GM18502 (cell line): ENCODE results near the gene NFKBIE.

Experiments used
- ATAC-seq: cut with Tn5 transposase; IDR thresholded peaks from one replicate; pipeline ENCODE4 v1.9.1; 2021; ENCODE audit warnings: mild to moderate bottlenecking; ENCODE audit not compliant: unreplicated experiment, poor library complexity

The NFKBIE gene

DNA sequence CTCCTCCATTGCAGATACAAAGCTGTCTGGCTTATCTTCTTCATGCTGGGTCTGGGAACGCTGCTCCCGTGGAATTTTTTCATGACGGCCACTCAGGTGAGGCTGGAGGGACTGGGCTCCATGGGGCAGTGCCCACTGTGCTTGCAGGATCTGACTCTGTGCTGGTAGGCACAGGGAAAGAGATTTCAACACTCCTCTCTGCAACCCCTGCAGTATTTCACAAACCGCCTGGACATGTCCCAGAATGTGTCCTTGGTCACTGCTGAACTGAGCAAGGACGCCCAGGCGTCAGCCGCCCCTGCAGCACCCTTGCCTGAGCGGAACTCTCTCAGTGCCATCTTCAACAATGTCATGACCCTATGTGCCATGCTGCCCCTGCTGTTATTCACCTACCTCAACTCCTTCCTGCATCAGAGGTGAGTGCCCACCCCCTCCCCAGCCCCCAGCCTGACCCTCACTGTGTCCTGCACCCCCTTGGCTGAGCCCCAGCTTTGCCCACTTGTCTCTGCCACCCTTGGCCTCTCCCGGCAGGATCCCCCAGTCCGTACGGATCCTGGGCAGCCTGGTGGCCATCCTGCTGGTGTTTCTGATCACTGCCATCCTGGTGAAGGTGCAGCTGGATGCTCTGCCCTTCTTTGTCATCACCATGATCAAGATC, 35.8 kb downstream of the NFKBIE start:
- ATAC-seq: no peak

DNA sequence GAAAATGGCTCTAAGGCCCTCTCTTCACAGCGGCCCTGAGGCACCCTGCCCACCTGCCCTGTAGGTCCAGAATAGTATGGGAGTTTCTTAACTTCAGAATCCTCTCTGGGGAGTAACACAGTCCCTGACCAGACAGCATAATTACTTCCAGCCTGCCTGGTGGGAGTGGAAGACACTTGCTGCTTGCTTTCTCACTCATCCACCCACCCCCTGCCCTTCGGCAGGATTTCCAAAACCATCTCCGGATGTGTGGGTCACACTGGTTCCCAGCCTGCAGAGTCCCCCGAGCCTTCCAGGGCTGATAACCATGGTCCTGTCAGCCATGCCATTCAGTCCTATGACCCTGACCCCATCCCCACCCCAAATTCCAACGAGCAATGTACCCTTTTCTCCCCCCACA, 36.5 kb downstream of the NFKBIE start:
- ATAC-seq: no peak

DNA sequence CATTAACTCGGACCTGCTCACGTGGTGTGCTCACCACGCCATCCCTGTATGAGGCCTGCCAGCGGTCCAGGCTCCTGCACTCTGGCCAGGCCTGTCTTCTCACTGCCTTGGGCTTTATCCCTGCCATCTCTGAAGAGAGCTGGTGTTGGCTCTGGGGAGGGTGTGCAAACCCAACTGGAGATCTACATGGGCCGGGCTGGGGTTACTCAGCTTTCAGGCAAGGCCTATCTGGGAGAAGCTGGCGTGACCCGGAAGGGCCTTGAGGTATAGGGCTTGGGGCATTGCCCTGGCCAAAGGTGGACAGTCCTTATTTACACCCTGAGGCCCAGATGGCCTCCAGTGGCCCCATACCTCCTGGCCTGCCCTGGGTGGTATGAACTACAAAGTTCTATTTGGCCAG, 36.9 kb downstream of the NFKBIE start:
- no peak for ATAC-seq

DNA sequence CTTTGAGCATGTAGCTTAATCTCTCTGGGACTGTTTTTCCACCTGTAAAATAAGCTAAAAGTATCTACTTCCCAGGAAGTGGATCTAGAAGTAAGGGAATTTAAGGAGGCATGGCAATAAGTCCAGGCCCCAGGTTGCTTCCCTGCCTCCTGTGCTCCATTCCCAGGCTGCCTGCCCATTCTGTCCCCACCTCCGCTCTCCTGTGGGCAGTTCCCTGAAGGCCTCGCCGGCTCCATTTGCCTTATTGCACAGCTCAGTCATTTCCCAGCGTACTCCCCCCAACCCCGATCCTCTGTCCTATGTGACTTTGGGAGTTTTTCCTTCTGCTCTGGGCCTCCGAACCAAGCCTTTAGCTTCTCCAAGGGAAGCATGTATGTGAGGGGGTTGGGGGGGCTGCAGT, 37.3 kb downstream of the NFKBIE start:
- ATAC-seq: no peak

DNA sequence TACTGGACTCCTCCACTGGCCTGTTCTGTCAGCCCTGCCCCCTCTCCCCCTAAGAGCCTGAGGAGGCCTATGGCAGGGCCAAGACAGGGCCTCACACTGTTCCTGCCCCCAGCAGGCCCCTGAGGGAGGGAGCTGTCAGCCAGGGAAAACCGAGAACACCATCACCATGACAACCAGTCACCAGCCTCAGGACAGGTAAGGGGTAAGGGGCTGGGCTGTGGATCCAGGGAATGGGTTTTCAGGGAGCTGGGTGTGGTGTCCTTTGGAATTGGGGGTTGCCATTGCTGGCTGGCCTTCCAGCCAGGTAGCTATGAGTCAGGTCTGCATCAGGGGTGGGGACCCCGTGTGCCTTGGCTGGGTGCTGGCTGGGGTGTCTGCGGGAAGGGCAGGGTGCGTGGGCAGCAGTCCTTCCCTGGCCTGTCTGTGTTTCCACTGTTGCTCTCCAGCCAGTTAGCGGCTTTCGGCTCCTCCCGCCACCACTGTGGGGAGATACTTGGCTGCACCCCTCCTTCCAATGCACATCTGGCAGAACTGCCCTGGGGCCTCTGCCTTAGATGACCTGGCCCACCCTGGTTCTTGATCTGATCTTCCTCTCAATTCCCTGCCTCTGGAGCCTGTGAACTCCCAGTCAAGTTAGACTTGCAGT, 38.1 kb downstream of the NFKBIE start:
- no peak for ATAC-seq

DNA sequence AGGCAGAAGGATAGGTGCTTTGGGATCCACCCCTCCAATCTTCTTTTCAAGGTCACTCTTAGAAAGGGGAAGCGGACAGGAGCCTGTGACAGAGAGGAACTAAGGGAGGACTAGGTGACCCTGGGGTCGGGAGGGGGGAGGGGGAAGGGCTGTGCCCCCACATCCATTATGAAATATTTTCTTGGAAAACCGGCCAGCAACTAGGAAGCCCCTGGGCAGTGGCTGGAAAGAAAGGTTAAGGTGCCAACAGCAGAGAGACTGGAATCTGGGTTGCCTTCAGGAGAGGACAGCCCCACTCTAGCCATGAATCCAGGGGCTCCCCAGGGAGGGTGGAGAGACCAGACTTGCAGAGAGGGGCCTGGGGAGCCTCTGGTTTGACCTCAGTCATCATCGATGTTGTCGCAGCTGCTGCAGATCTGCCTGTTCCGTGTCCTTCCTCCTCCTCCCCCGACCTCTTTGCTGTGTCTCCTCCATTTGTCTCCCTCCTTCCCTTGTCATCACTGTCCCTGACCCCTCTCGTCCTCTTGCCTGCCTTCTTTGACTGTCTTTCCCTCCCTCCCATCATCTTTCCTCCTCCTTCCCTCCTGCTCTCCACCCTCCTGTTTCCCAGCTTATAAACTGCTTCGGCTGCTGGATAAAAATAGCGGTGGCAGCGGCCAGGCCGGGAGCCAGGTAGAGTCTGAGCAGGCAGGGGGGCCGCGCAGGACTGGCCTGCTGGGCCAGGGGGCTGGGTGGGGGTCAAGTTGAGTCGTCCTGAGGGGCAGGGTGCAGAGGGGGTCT, 38.8 kb downstream of the NFKBIE start:
- ATAC-seq: no peak

DNA sequence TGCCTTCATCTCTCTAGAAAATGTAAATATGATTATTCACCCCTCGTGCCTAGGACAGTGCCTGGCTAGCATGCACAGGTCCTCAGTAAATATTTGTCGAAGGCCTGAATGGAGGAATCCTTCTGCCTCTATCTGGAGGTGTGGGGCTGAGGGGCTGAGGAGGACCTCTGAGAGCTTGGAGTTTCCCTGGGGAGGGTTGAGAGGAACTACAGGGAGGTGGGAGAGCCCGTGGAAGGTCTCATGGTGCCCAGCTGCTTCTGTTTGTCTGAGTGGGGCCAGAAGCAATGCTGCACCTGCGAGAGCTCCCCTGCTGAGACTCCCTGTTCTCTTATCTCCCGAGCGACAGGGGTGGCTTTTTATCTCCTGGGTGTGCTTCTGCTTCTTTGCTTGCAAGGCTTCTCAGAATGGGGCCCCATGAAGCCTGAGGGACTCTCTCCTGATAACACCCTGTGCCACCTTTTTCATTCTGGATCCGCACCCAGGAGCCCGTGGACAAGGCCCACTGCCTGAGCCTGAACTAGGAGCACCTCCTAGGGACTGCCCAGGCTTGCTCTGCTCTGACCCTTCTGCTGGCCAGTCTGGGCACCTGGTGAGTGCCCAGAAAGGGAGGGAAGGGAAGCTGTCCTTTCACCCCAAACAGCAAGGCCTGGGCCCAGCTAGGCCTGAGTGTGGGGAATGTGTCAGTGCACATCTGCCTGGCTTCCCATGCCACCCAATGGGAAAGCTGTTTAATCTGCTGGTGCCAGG, 39.6 kb downstream of the NFKBIE start:
- ATAC-seq: no peak

DNA sequence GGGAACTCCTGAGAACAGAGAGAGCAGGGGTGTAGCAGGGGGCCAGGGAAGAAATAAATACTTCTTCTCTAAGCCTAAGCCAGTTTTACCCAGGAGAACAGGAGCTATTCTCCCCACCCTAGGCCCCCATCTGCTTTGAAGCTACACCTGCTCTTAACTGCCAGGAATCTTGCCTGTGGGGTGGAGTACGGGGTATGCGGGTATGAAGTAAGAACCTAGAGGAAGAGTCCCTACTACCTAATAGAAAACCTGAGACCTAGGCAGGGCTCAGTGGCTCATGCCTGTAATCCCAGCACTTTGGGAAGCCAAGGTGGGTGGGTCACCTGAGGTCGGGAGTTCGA, 40.4 kb downstream of the NFKBIE start:
- no peak for ATAC-seq

DNA sequence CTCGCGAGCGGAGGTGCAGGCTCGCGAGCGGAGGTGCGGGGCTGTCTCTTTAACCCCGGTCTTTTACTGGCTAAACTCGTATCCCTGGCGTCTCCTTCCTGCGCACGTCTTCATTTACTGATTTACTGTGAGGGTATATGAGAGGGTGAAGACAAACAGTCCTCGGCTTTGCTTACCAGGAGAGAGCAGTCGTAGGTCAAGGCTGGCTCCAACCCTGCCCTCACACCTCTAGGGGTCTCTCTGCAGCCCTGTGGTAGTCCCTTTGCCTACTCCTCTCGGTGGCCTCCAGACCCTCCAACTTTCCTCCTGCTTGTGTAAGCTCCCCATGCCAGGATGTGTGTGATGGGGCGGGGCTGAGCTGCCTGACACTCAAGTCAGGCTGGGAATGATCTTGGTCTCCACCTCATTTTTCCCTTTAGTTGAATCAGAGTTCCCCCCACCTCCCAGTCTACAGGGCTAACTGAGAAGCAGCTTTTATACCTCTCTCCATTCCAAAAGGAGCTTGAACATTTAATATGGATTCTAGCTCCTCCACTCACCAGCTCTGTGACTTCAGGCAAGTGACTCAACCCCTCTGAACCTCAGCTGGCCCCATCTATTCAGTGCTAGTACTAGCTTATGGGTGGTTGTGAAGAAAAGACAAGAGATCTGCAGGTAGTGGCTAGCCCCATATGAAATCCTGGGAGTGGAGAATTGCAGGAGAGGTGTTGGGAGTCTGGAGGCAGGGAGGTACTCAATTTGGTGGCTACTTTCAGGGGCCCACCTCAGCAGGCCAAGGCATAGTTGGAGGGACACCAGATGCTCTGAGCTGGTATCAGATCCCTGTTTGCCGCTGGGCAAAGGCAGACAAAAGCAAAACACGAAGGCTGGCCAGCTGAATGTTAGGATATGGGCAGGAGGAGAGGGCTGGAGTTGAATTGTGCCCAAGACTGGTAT, 41.1 kb downstream of the NFKBIE start:
- ATAC-seq: peak; percentile 16

DNA sequence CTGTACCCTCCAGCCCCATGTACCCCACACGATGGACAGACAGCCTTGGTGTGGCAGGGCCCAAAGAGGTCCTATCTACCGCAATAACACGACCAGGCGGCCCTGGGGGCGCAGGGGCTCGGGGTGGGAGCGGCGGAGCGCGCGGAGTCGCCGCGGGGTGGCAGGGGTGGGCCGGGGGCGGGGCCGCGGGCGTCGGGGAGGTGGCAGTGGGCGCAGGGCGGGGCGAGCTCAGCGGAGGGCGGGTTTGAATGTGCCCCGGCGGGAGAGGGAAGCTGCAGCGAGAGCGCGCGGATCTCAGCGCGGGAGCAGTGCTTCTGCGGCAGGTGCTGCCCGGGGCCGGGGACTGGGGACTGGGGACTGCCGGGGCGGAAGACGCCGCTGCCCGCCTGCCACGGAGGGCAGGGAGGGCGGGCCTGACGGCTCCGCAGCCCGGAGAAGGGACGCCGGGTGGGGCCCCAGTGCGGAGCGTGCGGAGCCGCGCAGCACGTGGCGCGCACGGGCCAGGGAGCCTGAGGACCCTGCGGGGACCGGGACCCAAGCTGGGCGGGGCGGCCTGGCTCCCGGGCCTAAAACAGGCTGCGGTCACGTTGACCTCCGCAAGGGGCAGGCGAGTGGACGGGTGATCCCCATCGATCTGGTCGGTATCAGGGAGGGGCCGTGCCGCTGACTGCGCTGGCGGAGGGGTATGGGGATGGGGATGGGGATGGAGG, 41.9 kb downstream of the NFKBIE start, which contains the start of gene SLC29A1:
SLC29A1 (plus strand) TSS at position 277 of the 710 bp plus-strand sequence. CDS start 3,719 bp downstream, outside the sequence.
- ATAC-seq: peak; percentile 45

DNA sequence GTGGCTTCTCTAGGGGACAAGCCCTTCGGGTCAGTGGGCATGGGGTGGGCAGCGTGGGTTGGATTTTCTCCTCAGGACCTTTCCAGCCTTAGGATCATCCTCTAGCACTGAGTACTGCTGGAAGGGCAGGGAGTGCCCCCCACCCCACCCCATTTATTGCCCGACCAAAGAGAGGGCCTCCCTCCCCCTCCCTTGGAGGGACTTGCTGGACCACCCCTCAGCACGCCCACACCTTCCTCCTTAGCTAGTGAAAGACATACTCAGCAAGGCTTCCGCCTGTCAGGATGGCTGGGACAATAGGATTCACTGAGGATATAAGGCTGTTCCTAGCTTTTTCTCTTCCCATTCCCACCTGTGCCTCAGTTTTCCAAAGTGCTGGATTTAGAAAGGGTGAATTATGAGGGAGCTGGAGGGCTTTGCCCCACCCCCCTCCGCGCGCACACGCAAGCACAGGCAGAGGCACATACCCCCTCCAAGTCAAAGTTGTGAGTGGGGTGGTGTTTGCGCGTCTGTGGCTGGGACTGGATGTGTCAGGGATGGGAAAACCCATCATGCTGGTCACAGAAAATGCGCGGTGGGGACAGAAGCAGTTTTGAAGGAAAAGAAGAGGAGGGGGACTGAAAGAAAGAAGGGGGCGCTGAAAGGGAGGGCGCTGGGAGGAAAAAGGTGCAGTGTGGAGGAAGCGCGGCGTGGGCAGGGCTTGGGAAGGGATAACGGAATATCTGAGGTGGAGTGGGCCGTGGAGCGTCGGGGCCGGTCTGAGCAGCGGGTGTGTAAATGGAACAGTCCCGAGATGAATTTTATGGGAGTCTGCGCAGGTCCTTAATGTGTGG, 42.6 kb downstream of the NFKBIE start:
- ATAC-seq: no peak

DNA sequence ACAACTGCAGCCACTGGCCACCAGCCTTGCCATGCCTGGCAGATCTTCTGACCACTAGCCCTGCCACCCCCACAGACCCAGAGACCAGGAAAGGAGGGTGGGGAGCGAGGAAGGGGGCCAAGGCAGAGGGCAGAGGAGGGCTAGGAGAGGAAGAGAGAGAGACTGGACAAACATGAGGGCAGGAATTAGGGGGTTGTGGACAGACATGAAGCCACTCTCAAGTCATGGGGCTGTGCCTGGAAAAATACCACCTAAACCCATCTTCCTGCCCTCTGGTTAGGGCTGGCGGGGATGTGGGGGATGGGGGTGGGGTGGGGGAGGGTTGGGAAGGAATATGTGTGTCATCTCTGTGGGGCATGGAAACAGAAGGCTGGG, 43.4 kb downstream of the NFKBIE start:
- ATAC-seq: no peak

DNA sequence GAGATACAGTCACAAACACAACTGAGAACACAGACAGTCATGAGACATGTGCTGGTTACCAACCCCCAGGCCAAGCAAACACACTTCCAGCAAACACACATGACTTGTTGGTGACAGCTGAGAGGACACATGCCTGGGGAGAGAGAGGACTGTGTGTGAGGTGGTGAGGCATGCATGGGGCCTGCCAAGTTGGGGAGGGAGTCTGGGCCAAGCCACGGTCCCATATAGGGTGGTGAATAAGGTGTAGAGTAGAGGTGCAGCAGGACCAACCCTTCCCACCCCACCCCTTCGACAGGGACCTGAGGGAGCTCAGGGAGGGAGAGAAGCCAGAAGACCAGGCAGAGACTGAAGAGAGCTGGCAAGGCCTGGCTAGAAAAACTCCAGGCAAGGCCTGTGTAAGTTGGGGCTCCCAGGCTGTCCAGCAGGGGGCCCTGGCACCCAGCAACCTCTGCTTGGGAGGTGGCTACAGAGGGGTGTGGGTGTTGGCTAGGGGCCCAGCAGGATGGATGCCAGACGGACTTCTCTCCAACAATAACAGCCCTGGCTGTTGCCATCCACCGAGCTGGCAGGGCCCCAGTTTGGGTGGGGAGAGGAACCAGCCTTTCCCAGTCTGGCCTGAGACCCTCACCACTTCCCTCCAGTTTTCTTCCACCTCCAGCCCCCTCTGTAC, 43.9 kb downstream of the NFKBIE start:
- peak; percentile 50 for ATAC-seq

DNA sequence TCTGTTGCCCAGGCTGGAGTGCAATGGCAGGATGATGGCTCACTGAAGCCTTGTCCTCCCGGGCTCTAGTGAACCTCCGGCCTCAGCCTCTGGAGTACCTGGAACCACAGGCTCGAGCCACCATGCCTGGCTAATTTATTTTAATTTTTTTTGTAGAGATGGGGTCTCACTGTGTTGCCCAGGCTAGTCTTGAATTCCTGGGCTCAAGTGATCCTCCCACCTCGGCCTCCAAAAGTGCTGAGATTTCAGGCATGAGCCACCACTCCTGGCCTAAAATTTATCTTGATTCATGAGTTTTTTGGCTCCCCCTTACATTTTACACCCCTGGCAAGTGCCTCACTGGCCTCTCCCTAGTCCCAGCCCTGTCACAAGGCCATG, 44.4 kb downstream of the NFKBIE start:
- ATAC-seq: no peak

DNA sequence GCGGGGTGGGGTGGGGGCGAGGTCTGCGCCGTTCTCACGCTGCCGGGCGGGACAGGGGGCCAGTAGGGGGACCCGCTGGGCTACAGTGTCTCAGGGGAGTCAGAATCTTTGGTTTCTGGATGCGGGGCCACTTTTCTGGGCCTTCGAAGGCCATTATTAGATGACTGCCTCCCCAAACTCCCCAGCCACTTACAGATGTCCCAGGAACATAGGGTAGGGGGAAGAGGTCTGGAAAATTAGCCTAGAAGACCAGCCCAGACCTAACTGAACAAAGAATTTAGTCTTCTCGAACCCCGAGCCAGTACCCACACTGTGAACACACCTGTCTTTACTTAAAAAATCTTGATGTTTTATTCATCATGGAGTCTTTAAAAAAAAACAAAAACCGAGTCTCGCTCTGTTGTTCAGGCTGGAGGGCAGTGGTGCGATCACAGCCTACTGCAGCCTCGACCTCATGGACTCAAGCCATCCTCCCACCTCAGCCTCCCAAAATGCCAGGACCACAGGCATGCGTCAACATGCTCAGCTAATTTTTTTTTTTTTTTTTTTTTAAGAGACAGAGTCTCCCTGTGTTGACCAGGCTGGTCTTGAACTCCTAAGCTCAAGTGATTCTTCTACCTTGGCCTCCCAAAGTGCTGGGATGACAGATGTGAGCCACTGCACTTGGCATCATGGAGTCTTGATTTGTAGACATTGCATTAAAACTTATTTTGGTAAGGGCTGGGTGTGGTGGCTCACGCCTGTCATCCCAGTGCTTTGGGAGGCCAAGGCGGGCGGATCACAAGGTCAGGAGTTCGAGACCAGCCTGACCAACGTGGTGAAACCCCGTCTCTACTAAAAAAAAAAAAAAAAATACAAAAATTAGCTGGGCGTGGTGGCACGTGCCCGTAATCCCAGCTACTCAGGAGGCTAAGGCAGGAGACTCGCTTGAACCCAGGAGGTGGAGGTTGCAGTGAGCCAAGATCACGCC, 45.3 kb downstream of the NFKBIE start:
- ATAC-seq: no peak

DNA sequence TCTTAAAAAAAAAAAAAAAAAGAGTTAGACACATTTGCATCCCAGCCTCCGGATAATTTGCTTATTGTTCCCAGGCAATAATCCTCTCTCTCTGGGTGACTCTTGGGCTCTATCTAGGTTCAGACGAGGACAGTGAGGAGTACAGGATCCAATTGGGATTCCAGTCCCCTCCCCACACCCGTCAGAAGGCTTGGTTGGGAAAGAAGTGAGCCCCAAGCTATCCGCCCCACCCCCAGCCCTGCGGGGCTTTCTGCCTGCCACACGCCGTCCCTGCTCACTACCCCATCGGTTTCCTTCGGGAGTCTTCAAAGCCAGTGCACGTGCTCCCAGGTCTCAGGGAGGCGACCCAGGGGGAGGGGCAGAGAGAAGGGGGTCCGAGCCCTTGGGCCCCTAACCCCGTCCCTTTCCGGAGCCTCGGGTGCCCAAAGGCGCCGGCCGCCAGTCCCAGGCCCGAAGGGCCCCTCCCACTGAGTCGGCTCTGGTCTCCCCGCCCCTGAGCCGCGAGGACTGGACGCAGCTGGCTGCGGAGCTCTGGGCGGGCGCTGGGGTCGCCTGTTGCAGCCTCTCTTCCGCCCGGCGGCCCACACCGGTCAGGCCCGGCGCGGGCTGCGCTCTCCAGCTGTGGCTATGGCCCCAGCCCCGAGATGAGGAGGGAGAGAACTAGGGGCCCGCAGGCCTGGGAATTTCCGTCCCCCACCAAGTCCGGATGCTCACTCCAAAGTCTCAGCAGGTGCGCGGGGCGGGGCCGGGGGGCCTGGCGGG, 46.1 kb downstream of the NFKBIE start:
- peak; percentile 51 for ATAC-seq
